GM23338 (cell line): ENCODE data around the gene DOCK2. TPM values are rescaled to one million over a fixed set of nuclear protein-coding genes. Genes with fewer than 3 reads are reported as not detected.

Source experiments
- ATAC-seq: fragments of 200-7000 bp; cut with Tn5 transposase; 3 replicates; pipeline ENCODE4 v1.9.1; 2020
- DNase-seq: peaks from one replicate; pipeline ENCODE4 v3.0.0-alpha.2; 2015; ENCODE audit warnings: low spot score
- H2AFZ ChIP-seq: fragments of 200-600 bp; sonication (generic); 2 replicates; pipeline ENCODE4 v1.8.0; 2016; ENCODE audit warnings: antibody characterized with exemption, mild to moderate bottlenecking, moderate library complexity
- H3F3A ChIP-seq: fragments of 200-600 bp; sonication (generic); replicated peaks from 2 replicates; pipeline ENCODE4 v1.8.0; 2017; ENCODE audit warnings: antibody characterized with exemption, mixed run types, low read depth
- H3K27ac ChIP-seq: fragments of 200-600 bp; sonication (generic); 2 replicates; pipeline ENCODE4 v1.6.1; 2016; ENCODE audit warnings: low read depth
- H3K27me3 ChIP-seq: fragments of 200-600 bp; sonication (generic); 2 replicates; pipeline ENCODE4 v1.8.0; 2016; ENCODE audit warnings: mild to moderate bottlenecking, mixed run types, moderate library complexity; ENCODE audit not compliant: insufficient read depth
- H3K36me3 ChIP-seq: fragments of 200-600 bp; sonication (generic); 2 replicates; pipeline ENCODE4 v1.8.0; 2016; ENCODE audit warnings: mild to moderate bottlenecking; ENCODE audit not compliant: insufficient read depth
- H3K4me1 ChIP-seq: fragments of 200-600 bp; sonication (generic); 2 replicates; pipeline ENCODE4 v1.8.0; 2016; ENCODE audit warnings: mild to moderate bottlenecking, moderate library complexity; ENCODE audit not compliant: insufficient read depth
- H3K4me2 ChIP-seq: fragments of 200-600 bp; sonication (generic); 2 replicates; pipeline ENCODE4 v1.7.1; 2017; ENCODE audit warnings: mixed run types
- H3K4me3 ChIP-seq: fragments of 200-600 bp; sonication (generic); 2 replicates; pipeline ENCODE4 v1.6.1; 2016; ENCODE audit warnings: mixed run types
- H3K79me2 ChIP-seq: fragments of 200-600 bp; sonication (generic); replicated peaks from 2 replicates; pipeline ENCODE4 v1.8.0; 2017; ENCODE audit warnings: mild to moderate bottlenecking; ENCODE audit not compliant: insufficient read depth
- H3K9me2 ChIP-seq: fragments of 200-600 bp; sonication (generic); 2 replicates; pipeline ENCODE4 v1.8.0; 2017; ENCODE audit not compliant: insufficient read depth
- H4K20me1 ChIP-seq: fragments of 200-600 bp; sonication (generic); replicated peaks from 2 replicates; pipeline ENCODE4 v1.8.0; 2017; ENCODE audit warnings: mild to moderate bottlenecking; ENCODE audit not compliant: insufficient read depth
- H3K27ac Mint-ChIP-seq: 2 replicates; pipeline ENCODE4 v1.8.0; 2020; ENCODE audit warnings: inconsistent platforms, mild to moderate bottlenecking, moderate library complexity, mixed read lengths
- H3K27me3 Mint-ChIP-seq: 3 replicates; pipeline ENCODE4 v1.8.0; 2022; ENCODE audit warnings: low read depth, mild to moderate bottlenecking, moderate library complexity, mixed read lengths, inconsistent platforms; ENCODE audit not compliant: insufficient read depth, poor library complexity
- H3K36me3 Mint-ChIP-seq: 3 replicates; pipeline ENCODE4 v1.8.0; 2021; ENCODE audit warnings: low read depth, mild to moderate bottlenecking, inconsistent platforms, moderate library complexity, mixed read lengths
- H3K4me1 Mint-ChIP-seq: 3 replicates; pipeline ENCODE4 v1.8.0; 2020; ENCODE audit warnings: mild to moderate bottlenecking, inconsistent platforms, mixed read lengths
- H3K4me3 Mint-ChIP-seq: 3 replicates; pipeline ENCODE4 v1.8.0; 2021; ENCODE audit warnings: moderate library complexity, mild to moderate bottlenecking, inconsistent platforms, mixed read lengths
- H3K9me3 Mint-ChIP-seq: 3 replicates; pipeline ENCODE4 v1.8.0; 2020; ENCODE audit warnings: moderate library complexity, mild to moderate bottlenecking, inconsistent platforms, mixed read lengths
- CREB1 ChIP-seq: fragments of 250-450 bp; sonication (Bioruptor Pico); IDR thresholded peaks from 2 replicates; pipeline ENCODE4 v1.5.0; 2020; ENCODE audit warnings: low read depth, mild to moderate bottlenecking, moderate library complexity
- EZH2 ChIP-seq: fragments of 200-600 bp; sonication (generic); IDR thresholded peaks from one replicate; pipeline ENCODE4 v1.8.0; 2017; ENCODE audit warnings: antibody characterized with exemption, mild to moderate bottlenecking, low read depth; ENCODE audit not compliant: unreplicated experiment
- EZH2phosphoT487 ChIP-seq: fragments of 200-600 bp; sonication (generic); IDR thresholded peaks from one replicate; pipeline ENCODE4 v1.8.1; 2018; ENCODE audit warnings: antibody characterized with exemption; ENCODE audit not compliant: unreplicated experiment
- JUNB ChIP-seq: IDR thresholded peaks from one replicate; pipeline ENCODE4 v1.6.1; 2016; ENCODE audit warnings: antibody characterized with exemption; ENCODE audit not compliant: unreplicated experiment
- NANOG ChIP-seq: IDR thresholded peaks from 2 replicates; pipeline ENCODE4 v1.6.1; 2016; ENCODE audit warnings: antibody characterized with exemption, borderline replicate concordance
- POLR2AphosphoS5 ChIP-seq: IDR thresholded peaks from 2 replicates; pipeline ENCODE4 v1.6.1; 2016; ENCODE audit warnings: antibody characterized with exemption, low read depth
- REST ChIP-seq: IDR thresholded peaks from one replicate; pipeline ENCODE4 v1.6.1; 2018; ENCODE audit warnings: antibody characterized with exemption; ENCODE audit not compliant: unreplicated experiment
- STAT1 ChIP-seq: IDR thresholded peaks from one replicate; pipeline ENCODE4 v1.6.1; 2016; ENCODE audit warnings: antibody characterized with exemption; ENCODE audit not compliant: unreplicated experiment
- ZNF114 ChIP-seq: fragments of 250-450 bp; sonication (Bioruptor Pico); IDR thresholded peaks from 2 replicates; pipeline ENCODE4 v1.5.0; 2020; ENCODE audit warnings: mild to moderate bottlenecking, moderate library complexity
- ZNF331 ChIP-seq: fragments of 250-450 bp; sonication (Bioruptor Pico); IDR thresholded peaks from 2 replicates; pipeline ENCODE4 v1.5.0; 2020; ENCODE audit warnings: low read depth, mild to moderate bottlenecking, moderate library complexity
- ZNF462 ChIP-seq: fragments of 250-450 bp; sonication (Bioruptor Pico); IDR thresholded peaks from 2 replicates; pipeline ENCODE4 v1.5.0; 2020; ENCODE audit warnings: mild to moderate bottlenecking, moderate library complexity
- polyA plus RNA-seq: library from polyadenylated mRNA; unstranded; fragments of >200 nt; fragmentation: Nextera tagmentation; extraction: Ambion mirVana; gene quantifications from 2 replicates; pipeline ENCODE4 v1.2.1, GENCODE V29; 2016
- total RNA-seq: library from RNA; depleted of rRNA; stranded (reverse); fragments of >200 nt; shearing (Covaris generic); gene quantifications from 2 replicates; pipeline ENCODE4 v1.2.3, GENCODE V29; 2014
- TF ChIP-seq, protein P1 (sequence below): IDR thresholded peaks from 2 replicates; pipeline ENCODE4 v1.6.1; 2016; ENCODE audit warnings: antibody characterized with exemption
- TF ChIP-seq, protein P2 (sequence below), 2 experiments: fragments of 200-600 bp in 1 of 2; sonication (generic) in 1 of 2; conservative IDR thresholded peaks; 2 replicates each; pipeline versions ENCODE4 v1.5.1 to v1.6.1; 2016 to 2017; ENCODE audit warnings: antibody characterized with exemption in 2 of 2, low read depth in 2 of 2, mild to moderate bottlenecking in 2 of 2, moderate library complexity in 1 of 2

The DOCK2 gene
- total and polyA plus RNA-seq, 2 experiments from 2014 or later, result 3.7 to 9.4 TPM

DNA sequence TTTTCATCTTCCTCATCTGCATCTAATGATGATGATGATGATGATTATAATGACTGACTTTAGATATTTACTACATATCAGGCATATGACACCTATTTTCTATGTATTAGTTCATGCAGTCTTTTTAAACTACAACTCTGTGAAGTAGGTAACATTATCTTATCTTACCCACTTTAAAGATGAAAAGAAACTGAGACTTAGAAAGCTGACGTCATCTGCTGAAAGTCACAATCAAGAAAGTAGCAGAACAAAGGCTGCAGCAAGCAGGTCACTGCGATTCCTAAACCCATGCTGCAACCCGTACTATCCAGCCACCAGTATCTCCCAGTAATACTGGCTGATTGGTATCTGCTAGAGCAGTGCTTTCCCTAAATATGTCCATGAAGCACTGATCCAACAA is 383.3 kb downstream of the DOCK2 start:
- H3K27me3 Mint-ChIP-seq, result peaks cover 3% of the 10 kb centered on the region
- no peak overlapping the region for H3K27ac Mint-ChIP-seq
- H3K4me3 ChIP-seq, result no peak overlapping the region
- no peak overlapping the region for H3K4me2 ChIP-seq
- H3K36me3 Mint-ChIP-seq, result no peaks in the 10 kb centered on the region
- H3K4me1 ChIP-seq, result no peaks in the 10 kb centered on the region
- no peaks in the 10 kb centered on the region for H3K9me2 ChIP-seq
- no peak for ATAC-seq
- no peaks in the 10 kb centered on the region for H3K9me3 Mint-ChIP-seq
- H4K20me1 ChIP-seq, result no peaks in the 10 kb centered on the region
- H3K4me3 Mint-ChIP-seq, result no peak overlapping the region
- H2AFZ ChIP-seq, result no peak overlapping the region
- no peaks in the 10 kb centered on the region for H3K27me3 ChIP-seq
- DNase-seq, result no peak
- no peak overlapping the region for H3K27ac ChIP-seq
- H3K36me3 ChIP-seq, result no peaks in the 10 kb centered on the region
- H3K4me1 Mint-ChIP-seq, result no peaks in the 10 kb centered on the region; the same call in 2 of the 3 replicates
- H3K79me2 ChIP-seq, result no peaks in the 10 kb centered on the region
- no peak for TF ChIP-seq NANOG
- no peak for TF ChIP-seq CREB1 (CRISPR knock-in tag)
- no peak for TF ChIP-seq EZH2phosphoT487
- TF ChIP-seq, protein P1, sequence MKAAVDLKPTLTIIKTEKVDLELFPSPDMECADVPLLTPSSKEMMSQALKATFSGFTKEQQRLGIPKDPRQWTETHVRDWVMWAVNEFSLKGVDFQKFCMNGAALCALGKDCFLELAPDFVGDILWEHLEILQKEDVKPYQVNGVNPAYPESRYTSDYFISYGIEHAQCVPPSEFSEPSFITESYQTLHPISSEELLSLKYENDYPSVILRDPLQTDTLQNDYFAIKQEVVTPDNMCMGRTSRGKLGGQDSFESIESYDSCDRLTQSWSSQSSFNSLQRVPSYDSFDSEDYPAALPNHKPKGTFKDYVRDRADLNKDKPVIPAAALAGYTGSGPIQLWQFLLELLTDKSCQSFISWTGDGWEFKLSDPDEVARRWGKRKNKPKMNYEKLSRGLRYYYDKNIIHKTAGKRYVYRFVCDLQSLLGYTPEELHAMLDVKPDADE, result no peak
- no peak for TF ChIP-seq POLR2AphosphoS5
- no peak for TF ChIP-seq STAT1
- TF ChIP-seq REST, result no peak
- TF ChIP-seq ZNF462, result no peak
- no peak for TF ChIP-seq JUNB
- TF ChIP-seq ZNF331, result no peak
- TF ChIP-seq, protein P2, sequence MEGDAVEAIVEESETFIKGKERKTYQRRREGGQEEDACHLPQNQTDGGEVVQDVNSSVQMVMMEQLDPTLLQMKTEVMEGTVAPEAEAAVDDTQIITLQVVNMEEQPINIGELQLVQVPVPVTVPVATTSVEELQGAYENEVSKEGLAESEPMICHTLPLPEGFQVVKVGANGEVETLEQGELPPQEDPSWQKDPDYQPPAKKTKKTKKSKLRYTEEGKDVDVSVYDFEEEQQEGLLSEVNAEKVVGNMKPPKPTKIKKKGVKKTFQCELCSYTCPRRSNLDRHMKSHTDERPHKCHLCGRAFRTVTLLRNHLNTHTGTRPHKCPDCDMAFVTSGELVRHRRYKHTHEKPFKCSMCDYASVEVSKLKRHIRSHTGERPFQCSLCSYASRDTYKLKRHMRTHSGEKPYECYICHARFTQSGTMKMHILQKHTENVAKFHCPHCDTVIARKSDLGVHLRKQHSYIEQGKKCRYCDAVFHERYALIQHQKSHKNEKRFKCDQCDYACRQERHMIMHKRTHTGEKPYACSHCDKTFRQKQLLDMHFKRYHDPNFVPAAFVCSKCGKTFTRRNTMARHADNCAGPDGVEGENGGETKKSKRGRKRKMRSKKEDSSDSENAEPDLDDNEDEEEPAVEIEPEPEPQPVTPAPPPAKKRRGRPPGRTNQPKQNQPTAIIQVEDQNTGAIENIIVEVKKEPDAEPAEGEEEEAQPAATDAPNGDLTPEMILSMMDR (conservative IDR thresholded peaks at IDR 0.05; ENCODE audit: low read depth in 2 of 2), result no peak
- TF ChIP-seq ZNF114 (CRISPR knock-in tag), result no peak
- no peak for TF ChIP-seq EZH2
- H3F3A ChIP-seq, result no peaks in the 10 kb centered on the region
